ENCODE measurements around the gene PTPRG.

Gene PTPRG

GRCh38 chr3:62242831-62243509 is 681.6 kb downstream of the PTPRG start:
- no peak overlapping the region for H3K4me3 ChIP-seq
- H3K27ac ChIP-seq = no peak overlapping the region
- DNase-seq (ENCODE audit: low spot score) = no peak
- no peak for TF ChIP-seq CTCF (IDR thresholded peaks at IDR 0.05)

DNA sequence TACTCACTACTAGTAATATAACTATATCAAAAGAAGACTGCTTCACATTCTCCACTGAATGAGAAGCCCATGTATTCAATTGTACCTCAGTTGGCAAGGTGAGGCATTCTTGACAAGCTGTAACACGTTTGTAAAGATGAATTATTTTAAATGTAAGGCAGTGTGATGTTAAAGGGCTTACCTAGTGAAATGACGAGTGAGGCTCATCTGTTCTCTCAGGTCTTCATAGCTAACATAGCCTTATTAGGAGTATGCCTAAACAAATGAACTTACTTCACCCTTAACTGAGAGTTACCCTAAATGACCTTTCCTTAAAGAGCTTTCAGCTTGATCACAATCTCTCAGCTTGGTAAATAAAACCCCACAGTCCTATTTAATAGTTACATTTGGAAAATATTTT is 684.7 kb downstream of the PTPRG start:
- no peak for TF ChIP-seq CTCF (IDR thresholded peaks at IDR 0.05)

DNA sequence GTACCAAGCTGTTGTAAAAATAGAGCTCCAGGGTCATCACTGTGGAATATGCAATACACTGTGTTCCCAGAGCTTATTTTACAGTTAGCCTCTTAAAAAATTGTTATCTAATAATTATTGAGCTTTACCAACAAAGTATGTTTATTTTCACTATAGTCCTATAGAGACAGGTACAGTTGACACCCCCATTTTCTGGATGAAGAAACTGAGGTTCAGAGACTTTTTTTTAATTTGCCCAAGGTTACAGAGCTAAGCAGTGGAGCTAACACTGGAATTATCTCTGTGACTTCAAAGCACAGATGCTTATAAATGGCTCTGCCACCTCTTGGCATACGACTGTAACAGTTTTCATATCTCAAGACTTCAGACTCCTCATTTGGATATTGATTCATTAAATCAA is 685.6 kb downstream of the PTPRG start:
- DNase-seq (ENCODE audit: low spot score) = no peak
- no peak for TF ChIP-seq CTCF (IDR thresholded peaks at IDR 0.05)
- Histone ChIP-seq H3K27ac (no peak overlapping the region), H3K4me3 (no peak overlapping the region)

More for the DNA sequence above, 684.7 kb downstream of the PTPRG start:
- no peak overlapping the region for H3K27ac ChIP-seq
- DNase-seq (ENCODE audit: low spot score) = no peak
- H3K4me3 ChIP-seq = no peak overlapping the region

GRCh38 chr3:62248734-62249483 is 687.5 kb downstream of the PTPRG start:
- no peak overlapping the region for H3K4me3 ChIP-seq
- TF ChIP-seq CTCF (IDR thresholded peaks at IDR 0.05) = no peak
- DNase-seq (ENCODE audit: low spot score) = no peak
- no peak overlapping the region for H3K27ac ChIP-seq

DNA sequence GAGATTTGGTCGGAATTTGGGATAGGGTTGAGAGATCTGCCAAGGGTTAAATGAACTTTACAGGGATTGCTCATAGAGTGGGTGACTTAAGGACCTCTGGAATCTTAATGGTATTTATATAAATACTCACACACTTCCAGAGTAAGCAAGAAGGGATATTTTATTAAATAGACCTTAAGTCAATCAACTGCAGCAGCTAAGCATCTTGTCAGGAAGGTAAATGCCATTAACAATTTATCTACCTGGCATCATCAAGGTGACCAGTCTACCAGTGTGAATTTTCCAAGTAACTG is 688.1 kb downstream of the PTPRG start:
- no peak for DNase-seq (ENCODE audit: low spot score)
- TF ChIP-seq CTCF (IDR thresholded peaks at IDR 0.05) = no peak
- Histone ChIP-seq H3K27ac (no peak overlapping the region), H3K4me3 (no peak overlapping the region)

GRCh38 chr3:62249855-62250543 is 688.6 kb downstream of the PTPRG start:
- Histone ChIP-seq H3K4me3 (no peak overlapping the region), H3K27ac (no peak overlapping the region)
- no peak for TF ChIP-seq CTCF (IDR thresholded peaks at IDR 0.05)
- no peak for DNase-seq (ENCODE audit: low spot score)

Data from coronary artery (tissue), 2 donors.